ENCODE results near the gene U2AF2.

GRCh38 chr19:55636723-55637122 lies 18.1 kb upstream of the U2AF2 start:
- TF ChIP-seq, protein P1, sequence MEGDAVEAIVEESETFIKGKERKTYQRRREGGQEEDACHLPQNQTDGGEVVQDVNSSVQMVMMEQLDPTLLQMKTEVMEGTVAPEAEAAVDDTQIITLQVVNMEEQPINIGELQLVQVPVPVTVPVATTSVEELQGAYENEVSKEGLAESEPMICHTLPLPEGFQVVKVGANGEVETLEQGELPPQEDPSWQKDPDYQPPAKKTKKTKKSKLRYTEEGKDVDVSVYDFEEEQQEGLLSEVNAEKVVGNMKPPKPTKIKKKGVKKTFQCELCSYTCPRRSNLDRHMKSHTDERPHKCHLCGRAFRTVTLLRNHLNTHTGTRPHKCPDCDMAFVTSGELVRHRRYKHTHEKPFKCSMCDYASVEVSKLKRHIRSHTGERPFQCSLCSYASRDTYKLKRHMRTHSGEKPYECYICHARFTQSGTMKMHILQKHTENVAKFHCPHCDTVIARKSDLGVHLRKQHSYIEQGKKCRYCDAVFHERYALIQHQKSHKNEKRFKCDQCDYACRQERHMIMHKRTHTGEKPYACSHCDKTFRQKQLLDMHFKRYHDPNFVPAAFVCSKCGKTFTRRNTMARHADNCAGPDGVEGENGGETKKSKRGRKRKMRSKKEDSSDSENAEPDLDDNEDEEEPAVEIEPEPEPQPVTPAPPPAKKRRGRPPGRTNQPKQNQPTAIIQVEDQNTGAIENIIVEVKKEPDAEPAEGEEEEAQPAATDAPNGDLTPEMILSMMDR (IDR thresholded peaks at IDR 0.05; ENCODE audit: insufficient read depth, low read depth, low read length): no peak
- TF ChIP-seq EZH2 (IDR thresholded peaks at IDR 0.05; ENCODE audit: insufficient read depth, low read length): no peak

All from astrocyte (in vitro differentiated cells and primary cell).